Psoas muscle (tissue), 8 donors: ENCODE measurements around the gene CCT5. TPM values are rescaled to one million over a fixed set of nuclear protein-coding genes. Genes with fewer than 3 reads are reported as not detected.

Experiments used
- ATAC-seq, 4 donors: fragments of 200-7000 bp; cut with Tn5 transposase; one replicate each; pipeline ENCODE4 v1.9.1; 2020; ENCODE audit warnings: moderate library complexity in 3 of 4, mild to moderate bottlenecking in 2 of 4
- DNase-seq, 2 donors: peaks; one replicate each; pipeline ENCODE4 v3.0.0-alpha.2; 2020
- H3K27ac ChIP-seq: fragments of 200-600 bp; one replicate; pipeline ENCODE4 v1.8.0; 2022
- H3K27me3 ChIP-seq, 3 donors: fragments of 200-600 bp in 1 of 3; one replicate each; pipeline versions ENCODE4 v1.6.1 to v1.8.0; 2013 to 2022; ENCODE audit warnings: low read length in 2 of 3, mild to moderate bottlenecking in 2 of 3, moderate library complexity in 1 of 3; ENCODE audit not compliant: insufficient read depth in 3 of 3
- H3K36me3 ChIP-seq, 2 donors: fragments of 200-600 bp in 1 of 2; one replicate each; pipeline versions ENCODE4 v1.6.1 to v1.8.0; 2013 to 2022; ENCODE audit warnings: low read depth in 1 of 2, mild to moderate bottlenecking in 1 of 2, moderate library complexity in 1 of 2; ENCODE audit not compliant: insufficient read depth in 1 of 2
- H3K4me1 ChIP-seq: fragments of 200-600 bp; one replicate; pipeline ENCODE4 v1.8.0; 2022
- H3K4me3 ChIP-seq: fragments of 200-600 bp; one replicate; pipeline ENCODE4 v1.8.0; 2022; ENCODE audit warnings: mild to moderate bottlenecking
- H3K9me3 ChIP-seq: fragments of 200-600 bp; one replicate; pipeline ENCODE4 v1.8.0; 2022
- CTCF ChIP-seq: fragments of 200-600 bp; IDR thresholded peaks from one replicate; pipeline ENCODE4 v1.8.0; 2022; ENCODE audit warnings: antibody characterized with exemption
- WGBS, 3 donors: extraction: QIAGEN DNeasy Blood & Tissue Kit; methylation state at CpG; one replicate each; pipeline versions ENCODE4 v1.1.6 to v1.1.7; 2013; 5-methylcytosine and 5-hydroxymethylcytosine counted together
- intact Hi-C, 2 donors: fragments of 100-400 bp; cut with DNase I; formaldehyde crosslinking; loops; one replicate each; pipeline versions ENCODE4 v1.11.0 to v1.14.2; 2022
- polyA plus RNA-seq, 3 donors: library from polyadenylated mRNA; stranded (reverse); fragments of 200-250 nt; gene quantifications; one replicate each; pipeline ENCODE4 v1.2.3, GENCODE V29; 2013
- total RNA-seq, 4 donors: library from RNA; stranded (reverse); fragmentation: NEBNext Ultra II Directional in 2 of 4; extraction: Animal tissue kit (Norgen Biotek cat#: 25700) in 2 of 4; gene quantifications; one replicate each; pipeline versions ENCODE4 v1.2.1 to v1.2.4, GENCODE V29; 2021 to 2023
- donor health status: healthy with polysubstance abuse.
- donor health status: DM: no; HTN: no; CAD: no; lungs with moderate emphysema.
- donor health status: Bipolar disorder and iron deficiency.
- donor health status: healthy.
- donor health status: DM: yes; HTN: yes; CAD: no.
- donor health status: DM: no; HTN: no; CAD: no.
- donor health status: DM: no; HTN: no; CAD: no.
- donor health status: DM: yes; HTN: yes; CAD: no.

CCT5 gene
- total and polyA plus RNA-seq, 7 donors, result 150 to 454 (median 209) TPM

GRCh38 chr5:10229306-10230048 is 20.6 kb upstream of the CCT5 start:
- no peaks in the 10 kb centered on the region for H3K9me3 ChIP-seq
- intact Hi-C loops, result no loop called here
- H3K36me3 ChIP-seq, result peaks cover 0 to 31% of the 10 kb centered on the region in 2 donors
- H3K27ac ChIP-seq, result peak overlapping the region; percentile 59
- no peak overlapping the region for H3K4me3 ChIP-seq
- no peak for TF ChIP-seq CTCF
- ATAC-seq, result peak; percentile 93 to 98 (median 96)
- H3K4me1 ChIP-seq, result peaks cover 5% of the 10 kb centered on the region
- DNase-seq, result no peak
- 73 to 76% (median 74%) methylated on average over 11 of the region's 11 CpGs for WGBS, 3 donors
- no peaks in the 10 kb centered on the region for H3K27me3 ChIP-seq

- DNase-seq, result no peak
- 96 to 99% (median 98%) methylated on average over 9 of the region's 9 CpGs for WGBS, 3 donors
These were observed 17.7 kb upstream of the CCT5 start for GRCh38 chr5:10232386-10232785.

GRCh38 chr5:10233011-10233410 is 17.1 kb upstream of the CCT5 start:
- DNase-seq (no peak), ATAC-seq (no peak)
- Histone ChIP-seq H3K4me1 (peaks cover 5% of the 10 kb centered on the region), H3K4me3 (no peak overlapping the region), H3K27ac (no peak overlapping the region), H3K9me3 (no peaks in the 10 kb centered on the region), H3K36me3 (peaks cover 0 to 49% of the 10 kb centered on the region in 2 donors), H3K27me3 (no peaks in the 10 kb centered on the region)
- WGBS, 3 donors, result 75 to 96% (median 78%) methylated on average over 7 of the region's 7 CpGs
- intact Hi-C loops, result no loop called here
- TF ChIP-seq CTCF, result no peak

More at GRCh38 chr5:10232386-10232785, 17.7 kb upstream of the CCT5 start:
- ATAC-seq, result no peak
- Histone ChIP-seq H3K4me1 (peaks cover 5% of the 10 kb centered on the region), H3K27ac (no peak overlapping the region), H3K27me3 (no peaks in the 10 kb centered on the region), H3K9me3 (no peaks in the 10 kb centered on the region), H3K36me3 (peaks cover 0 to 45% of the 10 kb centered on the region in 2 donors), H3K4me3 (no peak overlapping the region)
- intact Hi-C loops, result no loop called here
- no peak for TF ChIP-seq CTCF

- TF ChIP-seq CTCF, result peak; percentile 34
- Histone ChIP-seq H3K9me3 (no peaks in the 10 kb centered on the region), H3K27me3 (no peaks in the 10 kb centered on the region), H3K27ac (no peak overlapping the region), H3K4me1 (peaks cover 5% of the 10 kb centered on the region), H3K36me3 (peaks cover 0 to 54% of the 10 kb centered on the region in 2 donors), H3K4me3 (no peak overlapping the region)
- intact Hi-C loops, result no loop called here
- no peak for ATAC-seq
- WGBS, 3 donors, result 48 to 62% (median 52%) methylated on average over 7 of the region's 7 CpGs
- DNase-seq, result no peak
These were observed 16.6 kb upstream of the CCT5 start for GRCh38 chr5:10233505-10233904.
